Activated CD8-positive, alpha-beta memory T cell treated with anti-CD3 and anti-CD28 coated beads, Interleukin-2, amount 50 U/mL, for 24 hours (primary cell): ENCODE results near the gene KBTBD8.

Experiments used
- DNase-seq: peaks from one replicate; pipeline ENCODE4 v3.0.0-alpha.2; 2020; ENCODE audit errors: extremely low read depth

The KBTBD8 gene, protein sequence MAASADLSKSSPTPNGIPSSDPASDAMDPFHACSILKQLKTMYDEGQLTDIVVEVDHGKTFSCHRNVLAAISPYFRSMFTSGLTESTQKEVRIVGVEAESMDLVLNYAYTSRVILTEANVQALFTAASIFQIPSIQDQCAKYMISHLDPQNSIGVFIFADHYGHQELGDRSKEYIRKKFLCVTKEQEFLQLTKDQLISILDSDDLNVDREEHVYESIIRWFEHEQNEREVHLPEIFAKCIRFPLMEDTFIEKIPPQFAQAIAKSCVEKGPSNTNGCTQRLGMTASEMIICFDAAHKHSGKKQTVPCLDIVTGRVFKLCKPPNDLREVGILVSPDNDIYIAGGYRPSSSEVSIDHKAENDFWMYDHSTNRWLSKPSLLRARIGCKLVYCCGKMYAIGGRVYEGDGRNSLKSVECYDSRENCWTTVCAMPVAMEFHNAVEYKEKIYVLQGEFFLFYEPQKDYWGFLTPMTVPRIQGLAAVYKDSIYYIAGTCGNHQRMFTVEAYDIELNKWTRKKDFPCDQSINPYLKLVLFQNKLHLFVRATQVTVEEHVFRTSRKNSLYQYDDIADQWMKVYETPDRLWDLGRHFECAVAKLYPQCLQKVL

DNA sequence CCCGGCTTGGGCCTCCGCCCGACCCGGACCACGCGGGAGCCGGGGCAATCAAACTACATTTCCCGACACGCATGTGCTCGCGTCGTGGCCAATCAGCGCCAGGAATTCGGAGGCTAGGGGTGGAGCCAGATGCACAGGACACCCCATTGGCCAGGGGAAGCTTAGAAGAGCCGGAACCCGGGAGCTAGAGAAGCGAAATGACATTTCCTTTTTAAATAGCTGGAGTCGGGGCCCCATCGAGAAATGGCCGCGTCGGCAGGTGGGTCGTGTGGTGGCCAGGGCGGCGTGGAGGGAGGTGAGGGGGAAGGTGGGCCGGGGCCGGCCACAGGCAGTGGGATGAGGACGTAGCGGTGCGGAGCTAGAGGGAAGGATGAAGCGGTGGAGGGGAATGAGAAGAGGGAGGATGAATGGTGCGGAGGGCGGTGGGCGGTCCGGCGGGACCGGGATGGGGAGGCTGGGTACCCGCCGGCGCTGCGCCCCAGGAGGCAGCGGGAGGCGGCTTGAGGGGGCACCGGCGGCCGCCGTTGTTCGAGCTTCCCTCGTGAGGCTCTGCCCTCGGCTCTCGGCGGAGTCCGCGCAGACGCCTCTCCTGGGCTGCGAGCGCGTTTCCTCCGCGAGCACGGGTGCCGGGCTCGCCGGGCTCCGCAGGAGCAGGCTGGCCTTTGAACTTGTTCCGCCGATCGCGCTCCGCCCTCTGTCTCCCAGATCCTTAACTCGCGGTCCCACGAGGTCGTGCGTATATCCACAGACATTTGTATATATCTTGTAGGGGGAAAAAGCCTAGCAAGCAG, at the start of gene KBTBD8:
Gene KBTBD8 (plus strand): TSS at position 195 of the 791 bp plus-strand sequence. CDS start 49 bp downstream, at position 244.
- peak; percentile 91 for DNase-seq

DNA sequence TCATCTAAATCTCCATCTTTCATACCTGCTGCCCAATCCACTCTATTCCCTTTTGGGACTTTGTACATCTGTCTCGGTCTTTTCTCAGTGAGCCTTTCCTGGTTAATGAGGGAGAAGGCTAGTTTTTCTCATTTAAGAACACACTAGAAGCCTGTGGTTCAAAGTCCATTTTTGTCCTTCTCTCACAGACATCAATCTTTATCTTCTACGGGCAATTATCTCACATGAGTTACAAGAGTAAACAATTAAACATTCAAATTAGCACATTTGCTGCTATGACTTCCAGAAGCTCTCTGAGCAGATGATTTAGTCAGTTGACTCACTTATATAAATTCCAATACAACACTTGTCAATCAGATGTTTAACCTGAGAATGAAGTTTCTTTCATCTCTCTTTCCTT, 49.3 kb upstream of the KBTBD8 start:
- DNase-seq: no peak

DNA sequence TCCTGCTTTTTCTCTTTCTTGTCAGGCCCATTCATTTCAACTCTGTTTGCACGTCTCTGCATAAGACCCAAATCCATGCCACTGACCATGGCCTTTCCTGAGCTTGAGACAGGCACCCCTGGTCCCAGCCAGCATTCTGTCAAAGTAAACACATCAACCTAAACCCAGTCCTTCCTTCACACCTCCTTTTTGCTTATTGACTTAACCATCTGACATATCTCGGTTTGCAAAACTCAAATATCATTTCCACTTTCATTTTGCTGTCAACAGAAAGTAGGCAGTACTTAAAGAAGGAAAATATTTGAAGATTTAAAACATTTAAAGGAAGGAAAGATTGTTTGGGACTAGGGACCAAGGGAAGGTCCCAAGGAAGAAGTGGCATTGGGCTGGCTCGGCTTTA, 48.2 kb upstream of the KBTBD8 start:
- DNase-seq: no peak

DNA sequence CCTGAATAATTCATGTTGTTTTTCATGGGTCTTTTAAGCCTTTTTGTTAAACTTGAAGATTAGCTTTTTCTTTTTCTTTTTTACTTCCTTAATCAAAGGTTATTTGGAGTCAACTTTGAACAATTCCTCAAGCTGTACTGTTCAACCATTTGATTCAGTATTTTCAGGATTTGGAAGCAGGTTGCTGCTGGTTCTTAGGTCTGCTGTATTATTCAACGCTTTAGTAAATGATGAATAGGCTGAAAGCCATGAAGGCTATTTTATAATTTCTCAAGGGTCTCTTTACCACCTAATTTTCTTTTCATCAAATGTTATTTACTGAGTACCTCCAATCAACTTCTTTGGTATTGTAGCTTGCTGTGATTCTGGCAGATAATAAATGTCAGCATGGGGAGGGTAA, 45.8 kb upstream of the KBTBD8 start:
- DNase-seq: no peak

DNA sequence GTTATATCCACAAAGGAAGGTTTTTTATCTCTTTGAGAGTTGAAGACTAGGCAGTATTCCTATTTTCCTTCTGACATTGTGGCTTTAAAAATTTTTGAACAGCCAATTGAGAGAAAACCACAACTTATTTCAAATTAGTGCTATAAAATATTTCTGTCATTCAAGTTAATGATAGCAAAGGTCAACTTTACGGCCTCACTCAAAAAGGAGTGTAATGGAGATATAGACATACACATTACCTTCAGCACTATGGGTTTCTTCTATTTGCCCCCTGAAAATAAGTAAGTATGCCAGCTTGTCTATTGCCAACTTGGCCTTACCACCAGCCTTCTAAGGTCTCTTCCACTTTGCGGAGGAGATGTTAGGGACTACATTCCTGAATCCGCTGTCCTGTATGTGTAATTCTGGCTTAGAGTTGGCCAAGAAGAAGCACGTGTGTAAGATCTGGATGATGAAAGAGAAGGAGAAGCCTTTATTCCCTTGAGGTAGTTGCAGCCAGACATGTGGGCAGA, 44.1 kb upstream of the KBTBD8 start:
- no peak for DNase-seq

DNA sequence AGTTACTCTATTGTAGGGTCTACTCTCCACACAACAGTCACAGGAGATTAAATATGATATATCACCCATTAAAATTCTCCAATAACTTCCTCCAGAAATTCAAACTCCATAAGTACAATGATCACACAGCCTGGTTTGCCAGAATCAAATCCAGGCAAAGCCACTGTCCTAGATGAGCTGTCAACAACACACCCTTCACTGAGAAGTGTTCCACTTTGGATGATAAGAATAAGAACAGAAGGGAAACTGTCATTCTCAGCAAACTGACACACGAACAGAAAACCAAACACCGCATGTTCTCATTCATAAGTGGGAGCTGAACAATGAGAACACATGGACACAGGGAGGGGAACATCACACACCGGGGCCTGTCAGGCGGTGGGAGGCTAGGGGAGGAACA, 41.4 kb upstream of the KBTBD8 start:
- DNase-seq: no peak

DNA sequence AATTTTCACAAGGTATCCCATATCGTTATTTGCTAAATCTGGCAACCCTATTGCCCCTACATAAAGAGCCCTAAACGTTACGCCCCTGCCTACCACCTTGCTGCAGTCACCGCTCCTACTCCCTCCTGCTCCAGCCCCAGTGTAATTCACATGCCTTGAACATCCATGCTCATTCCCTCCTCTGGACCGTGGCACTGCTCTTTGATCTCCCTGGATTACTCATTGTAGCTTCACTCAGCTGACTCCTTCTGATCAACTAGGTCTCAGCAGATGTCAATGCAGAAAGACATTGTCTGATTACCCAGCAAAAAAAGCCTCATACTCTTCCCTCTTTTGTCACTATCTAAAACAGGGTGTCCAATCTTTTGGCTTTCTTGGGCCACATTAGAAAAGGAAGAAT, 40.7 kb upstream of the KBTBD8 start:
- no peak for DNase-seq

DNA sequence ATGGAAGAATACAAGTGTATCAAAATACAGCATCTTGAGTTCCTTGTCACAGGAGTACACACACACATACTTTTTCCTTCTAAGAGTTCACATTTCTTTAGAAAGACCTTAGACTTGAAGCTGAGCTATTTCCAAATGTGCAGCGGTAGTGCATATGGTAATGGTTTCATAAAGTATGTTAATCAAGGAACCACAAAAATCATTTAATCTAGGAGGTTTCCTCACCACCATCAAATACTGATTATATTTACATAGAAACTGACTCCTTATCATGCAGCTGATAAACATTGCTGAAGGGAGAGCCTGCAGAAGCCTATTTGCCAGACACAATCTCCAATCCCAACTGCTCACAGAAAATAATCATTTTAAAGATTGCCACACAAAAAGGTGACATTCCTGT, 40.0 kb upstream of the KBTBD8 start:
- no peak for DNase-seq

DNA sequence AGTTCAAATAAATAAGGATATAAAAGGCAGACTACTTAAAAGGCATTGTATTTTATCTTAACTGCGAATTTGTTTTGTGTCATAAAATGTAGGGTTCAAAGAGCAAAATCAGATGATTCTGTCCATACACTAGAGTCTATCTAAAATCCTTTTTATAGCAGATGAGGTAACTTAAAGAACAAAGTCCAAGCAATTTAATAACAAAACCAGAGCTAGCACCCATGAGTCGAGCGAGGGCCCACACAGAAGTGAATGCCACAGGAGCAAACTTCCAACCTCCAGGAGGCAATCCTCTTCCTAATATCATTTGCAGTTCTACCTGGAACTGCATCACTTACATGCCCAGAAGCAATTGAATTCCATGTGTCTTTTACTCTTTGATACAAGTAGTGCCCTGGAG, 35.4 kb upstream of the KBTBD8 start:
- DNase-seq: no peak

DNA sequence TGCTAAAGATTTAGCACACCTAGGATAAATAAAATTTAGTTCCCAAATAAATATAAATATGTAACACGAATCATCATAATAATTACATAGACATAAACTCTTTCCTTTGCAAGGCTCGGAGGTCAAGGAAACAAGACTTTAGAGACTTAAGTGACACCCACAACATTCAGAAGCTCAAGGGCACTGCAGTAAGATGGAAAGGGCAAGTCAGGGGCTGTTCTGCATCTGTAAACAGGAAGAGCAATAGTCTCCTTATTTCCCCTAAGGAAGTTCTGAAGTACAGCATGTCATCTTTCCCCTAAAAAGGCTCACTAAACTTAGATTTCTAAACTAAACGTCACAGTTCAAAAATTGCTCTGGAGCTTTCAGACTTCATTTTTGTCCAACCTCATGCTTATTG, 26.9 kb upstream of the KBTBD8 start:
- DNase-seq: no peak

DNA sequence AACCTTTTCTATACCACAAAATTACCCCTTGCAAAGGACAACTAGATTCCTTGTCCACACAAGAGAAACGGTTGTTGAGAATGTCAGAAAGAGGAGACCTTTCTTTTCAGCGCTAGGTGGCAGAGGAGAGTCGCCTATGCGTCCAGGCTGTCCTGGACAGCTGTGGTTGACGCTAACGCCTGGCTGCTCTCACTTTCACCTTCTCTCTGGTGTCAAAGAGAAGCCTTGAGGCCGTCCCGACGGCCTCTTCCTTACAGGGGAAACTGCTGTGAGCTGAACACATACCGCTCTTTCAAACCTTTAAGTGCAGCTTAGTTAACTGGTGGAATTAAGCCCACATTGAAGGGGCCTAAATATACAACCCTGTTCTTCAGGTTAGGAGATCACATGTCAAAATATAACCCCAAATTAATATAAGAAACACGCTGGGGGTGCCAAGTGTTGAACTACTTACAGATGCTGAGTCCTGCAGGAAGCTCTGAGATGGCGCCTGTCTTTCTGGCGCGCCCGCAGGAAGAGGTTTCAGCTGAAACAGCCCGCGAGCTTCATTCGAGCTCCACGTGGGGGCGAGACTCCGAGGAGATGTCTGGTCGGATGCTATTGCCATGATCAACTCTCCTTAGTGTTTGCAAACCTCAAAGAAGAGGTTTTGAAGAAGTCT, 26.1 kb upstream of the KBTBD8 start:
- peak; percentile 20 for DNase-seq

DNA sequence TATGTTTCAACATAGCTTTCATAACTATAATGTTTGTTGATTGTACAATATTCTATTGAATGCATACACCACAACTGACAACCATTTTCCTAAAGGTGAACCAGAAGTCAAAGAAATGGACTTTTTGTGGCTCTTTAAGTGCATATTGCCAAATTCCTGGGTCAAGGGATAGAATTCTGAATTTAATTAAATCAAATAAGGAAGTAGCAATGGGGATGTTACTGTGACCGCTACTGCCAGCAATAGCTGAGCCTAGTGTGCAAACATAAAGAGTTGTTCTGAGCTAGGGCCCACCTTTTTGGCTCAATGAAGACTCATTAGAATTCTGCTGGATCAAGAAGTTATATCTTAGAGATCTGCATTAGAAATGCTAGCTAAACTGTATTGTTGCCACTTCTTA, 17.3 kb upstream of the KBTBD8 start:
- no peak for DNase-seq

DNA sequence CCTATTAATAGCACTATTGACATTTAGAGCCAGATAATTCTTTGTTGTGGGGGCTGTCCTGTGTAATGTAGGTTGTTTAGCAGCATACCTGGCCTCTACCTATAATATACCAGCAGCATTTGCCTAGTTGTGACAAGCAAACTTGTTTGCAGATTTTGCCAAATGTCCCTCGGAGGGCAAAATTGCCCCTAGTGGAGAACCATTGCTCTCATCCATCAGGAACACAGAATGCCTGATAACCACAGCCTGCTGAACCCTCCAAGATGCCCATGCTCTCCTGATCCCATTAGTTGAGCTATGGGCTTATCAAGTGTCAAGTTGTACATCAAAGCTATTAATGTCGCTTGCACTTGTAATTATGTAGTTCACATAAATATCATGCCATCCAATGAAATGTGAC, 15.0 kb upstream of the KBTBD8 start:
- no peak for DNase-seq

DNA sequence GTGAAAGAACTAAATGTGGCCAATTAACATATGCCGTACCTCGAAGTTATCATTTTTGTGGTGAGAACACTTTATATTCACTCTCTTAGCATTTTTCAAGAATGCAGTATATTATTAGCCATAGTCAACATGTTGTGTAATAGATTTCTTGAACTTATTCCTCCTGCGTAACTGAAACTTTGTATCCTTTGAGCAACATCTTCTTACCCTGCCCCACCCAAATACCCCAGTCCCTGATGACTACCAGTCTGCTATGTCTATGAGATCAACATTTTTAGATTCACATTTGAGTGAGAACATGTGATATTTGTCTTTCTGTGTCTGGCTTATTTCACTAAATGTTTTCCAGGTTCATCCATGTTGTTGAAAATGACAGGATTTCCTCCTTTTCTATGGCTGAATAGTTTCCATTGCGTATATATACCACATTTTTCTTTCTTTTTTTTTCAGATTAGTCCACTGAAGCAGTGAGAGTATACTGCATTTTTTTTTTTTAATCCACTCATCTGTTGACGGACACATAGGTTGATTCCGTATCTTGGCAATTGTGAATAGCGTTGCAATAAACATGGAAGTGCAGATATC, 12.7 kb upstream of the KBTBD8 start:
- DNase-seq: no peak

DNA sequence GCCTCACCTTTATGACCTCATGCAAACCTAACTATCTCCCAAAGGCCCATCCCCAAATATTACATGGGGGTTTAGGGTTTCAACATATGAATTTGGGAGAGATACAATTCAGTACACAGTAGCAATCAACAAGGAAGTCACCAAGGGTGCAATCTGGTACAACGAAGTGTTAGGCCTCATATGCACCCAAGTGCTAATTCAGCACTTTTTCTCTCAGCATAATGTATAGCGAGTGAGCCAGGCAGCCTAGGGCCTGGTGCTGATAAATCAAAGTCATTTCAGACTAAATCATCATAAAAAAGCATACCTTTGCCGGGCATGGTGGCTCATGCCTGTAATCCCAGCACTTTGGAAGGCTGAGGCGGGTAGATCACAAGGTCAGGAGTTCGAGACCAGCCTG, 11.7 kb upstream of the KBTBD8 start:
- no peak for DNase-seq

DNA sequence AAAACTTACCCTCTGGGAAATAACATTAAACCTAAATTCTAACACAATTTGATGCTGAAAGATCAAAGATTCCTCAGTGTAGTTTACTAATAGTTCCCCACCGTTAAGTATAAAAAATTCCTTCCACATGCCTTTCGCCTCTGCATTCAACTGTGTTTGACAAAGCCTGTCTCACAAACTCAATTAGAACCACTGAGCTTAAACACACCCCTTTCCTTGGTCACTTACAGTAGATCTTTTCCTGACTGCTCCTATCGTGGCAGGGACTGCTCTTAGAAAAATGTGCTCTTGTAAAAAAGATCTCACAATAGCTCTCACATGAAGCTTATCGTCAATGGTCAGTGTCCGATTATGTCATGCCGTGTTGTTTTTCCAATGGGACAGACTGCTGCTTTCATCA, 8.9 kb upstream of the KBTBD8 start:
- no peak for DNase-seq

DNA sequence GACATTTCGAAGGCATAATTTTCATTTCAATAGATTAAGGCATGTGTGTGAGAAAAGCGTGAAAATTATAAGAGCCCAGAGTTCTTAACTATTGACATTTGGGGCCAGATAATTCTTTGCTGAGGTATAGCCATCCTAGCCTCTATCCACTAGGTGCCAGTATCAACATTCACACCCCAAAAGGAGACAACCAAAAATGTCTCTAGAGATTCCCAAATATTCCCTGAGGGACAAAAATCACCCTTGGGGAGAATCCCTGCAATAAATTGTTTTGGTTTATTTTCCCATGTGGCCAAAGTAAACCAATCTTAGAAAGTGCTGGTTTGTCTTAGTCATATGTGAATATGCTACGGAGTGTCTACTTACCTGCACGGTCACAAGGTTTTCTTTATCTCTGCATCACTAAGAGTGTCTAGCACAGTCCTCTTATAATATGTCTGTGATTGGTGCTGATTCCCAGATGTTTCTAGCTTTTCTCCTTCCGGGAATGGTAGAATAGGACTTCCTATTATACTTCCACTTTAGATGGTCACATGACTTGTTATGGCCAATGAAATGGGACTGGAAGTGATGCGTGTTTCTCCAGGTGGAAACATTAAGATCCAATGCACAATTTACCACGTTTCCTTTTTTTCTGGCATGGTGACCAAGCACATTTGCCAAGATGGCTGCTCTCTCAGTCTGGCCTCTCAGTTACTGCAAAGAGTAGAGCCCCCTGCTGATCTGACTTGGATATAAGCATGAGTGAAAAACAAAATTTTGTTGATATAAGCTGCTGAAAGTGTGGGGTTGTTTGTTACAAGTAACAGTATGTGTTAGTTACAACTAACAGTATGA, 8.0 kb upstream of the KBTBD8 start:
- DNase-seq: no peak

DNA sequence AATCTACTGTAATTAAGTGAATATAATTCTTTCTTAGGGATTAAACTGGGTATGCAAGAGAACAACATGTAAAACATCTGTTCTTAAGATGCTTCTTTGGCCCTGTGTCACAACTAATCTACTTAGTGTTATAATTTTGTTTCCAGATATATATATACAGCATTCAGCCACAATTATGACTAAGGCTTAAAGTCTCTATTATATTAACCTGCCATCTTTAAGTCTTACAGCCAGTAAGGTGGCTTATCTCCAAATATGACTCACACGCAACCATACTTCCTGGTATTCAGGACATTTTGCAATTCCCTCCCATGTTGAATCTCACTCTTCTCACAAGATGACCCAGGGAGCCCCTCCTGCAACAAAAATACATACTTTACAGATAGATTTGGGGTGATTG, 6.6 kb upstream of the KBTBD8 start:
- no peak for DNase-seq

DNA sequence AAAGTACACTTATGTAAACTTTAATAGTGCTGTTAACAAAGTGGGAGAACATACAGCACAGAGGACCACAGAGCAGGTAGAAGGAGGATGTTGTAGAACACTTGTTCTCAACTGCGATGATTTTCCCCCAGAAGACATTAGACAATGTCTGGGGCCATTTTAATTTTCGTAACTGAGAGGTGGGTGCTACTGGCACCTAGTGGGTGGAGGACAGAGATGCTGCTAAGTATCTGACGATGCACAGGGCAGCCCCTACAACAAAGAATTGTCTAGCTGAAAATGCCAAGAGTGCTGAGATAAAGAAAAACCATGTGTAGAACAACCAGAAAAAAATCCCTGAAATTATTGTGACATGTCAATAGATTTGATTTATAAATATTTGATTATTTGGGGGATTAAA, 5.0 kb upstream of the KBTBD8 start:
- no peak for DNase-seq

DNA sequence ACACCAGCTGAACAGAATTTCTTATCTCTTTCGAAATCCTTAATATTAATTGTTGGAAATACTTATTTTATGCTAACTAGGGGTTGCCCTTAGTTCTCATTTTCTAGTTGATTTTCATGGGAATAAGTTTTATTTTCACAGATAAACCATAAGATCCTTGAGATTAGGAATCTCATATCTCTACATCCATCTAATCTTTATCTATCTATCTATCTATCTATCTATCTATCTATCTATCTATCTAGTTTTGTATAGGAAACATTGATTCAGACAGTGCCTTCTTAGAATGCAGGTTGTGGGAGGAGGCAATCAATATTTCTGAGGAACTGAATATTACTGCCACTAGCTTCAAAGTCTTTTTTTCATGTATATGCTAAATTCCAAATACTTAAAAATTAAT, 3.5 kb upstream of the KBTBD8 start:
- no peak for DNase-seq

DNA sequence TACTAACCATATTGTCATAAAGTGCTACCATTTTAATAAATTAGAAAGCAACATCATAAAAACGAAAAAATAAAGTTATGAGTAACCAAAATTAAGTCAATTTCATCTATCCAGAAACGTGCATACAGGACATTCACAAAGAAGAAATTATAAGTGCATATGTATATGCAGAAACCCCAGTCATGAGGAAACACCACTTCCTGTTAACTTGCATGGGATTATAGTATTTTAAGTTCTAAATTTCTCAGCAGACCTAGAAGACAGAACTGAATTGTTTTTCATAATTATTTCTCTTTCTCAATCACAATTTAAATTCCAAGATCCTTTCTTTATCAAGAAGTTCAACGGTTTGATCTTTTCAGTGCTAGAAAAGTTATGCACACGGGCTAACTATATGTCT, 1.4 kb upstream of the KBTBD8 start:
- DNase-seq: no peak
